Stimulated activated CD4-positive, alpha-beta T cell treated with anti-CD3 and anti-CD28 coated beads, Interleukin-4, amount 100 ng/mL, for 4 hours (primary cell): ENCODE data around the gene GPR18.
"Not testable (repeated sequence)": the region's sequence is repeated elsewhere in the genome, so short reads cannot be mapped to it uniquely, and the experiment has no call there.

Experiments
- DNase-seq, 2 experiments: peaks; one replicate each; pipeline ENCODE4 v3.0.0-alpha.2; 2020

Gene GPR18

DNA sequence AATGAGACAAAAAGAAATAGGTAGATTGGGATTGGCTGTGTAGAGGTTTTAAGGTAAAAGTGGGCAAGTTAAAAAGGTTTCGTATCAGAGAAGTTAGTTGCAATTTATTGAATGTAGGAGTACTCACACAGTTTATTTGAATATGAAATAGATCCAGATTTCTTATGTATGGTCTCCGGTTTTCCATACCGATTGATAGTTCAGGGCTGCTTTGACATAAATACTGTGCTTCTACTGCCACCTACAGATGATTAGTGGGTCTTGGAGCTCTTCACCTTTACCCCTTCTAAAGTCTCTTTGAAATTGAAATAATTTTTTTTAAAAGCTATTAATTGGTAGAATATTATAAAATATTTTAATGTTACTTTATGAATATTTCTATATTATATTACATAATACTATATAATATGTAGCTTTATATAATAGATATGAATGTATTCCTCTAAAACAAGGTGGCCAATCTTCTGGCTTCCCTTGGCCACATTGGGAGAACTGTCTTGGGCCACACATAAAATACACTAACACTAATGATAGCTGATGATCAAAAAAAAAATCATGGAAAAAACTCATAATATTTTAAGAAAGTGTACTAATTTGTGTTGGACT, 7.7 kb upstream of the GPR18 start:
- DNase-seq, result no peak

DNA sequence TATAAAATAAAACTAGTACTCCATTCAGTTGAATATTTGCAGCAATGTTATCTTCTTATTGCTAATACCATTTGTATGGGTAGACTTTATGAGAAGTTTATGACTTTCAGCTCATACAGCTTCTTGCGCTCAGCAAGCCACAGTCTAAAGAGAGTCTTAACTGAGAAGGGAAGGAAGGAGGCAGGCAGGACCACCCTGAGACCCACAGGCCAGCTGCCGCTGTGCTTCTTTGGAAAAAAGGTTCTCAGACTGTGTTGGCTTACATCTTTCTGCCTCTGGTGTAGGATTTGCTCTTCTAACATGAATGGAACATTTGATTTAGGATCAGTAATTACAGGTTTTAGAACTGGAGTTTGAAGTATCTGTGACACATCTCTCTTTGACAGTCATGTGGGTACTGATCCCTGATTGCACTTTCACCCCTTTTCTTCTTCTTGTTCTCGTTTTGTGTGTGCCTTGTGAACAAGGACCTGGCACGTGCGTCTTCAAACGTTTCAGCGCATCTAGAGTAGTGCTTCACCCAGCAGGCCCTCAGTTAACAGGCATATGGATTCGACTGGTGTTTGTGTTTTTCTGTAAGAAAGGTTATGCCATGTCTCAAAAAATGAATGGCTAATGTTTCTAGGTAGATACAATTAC, 7.1 kb upstream of the GPR18 start:
- no peak for DNase-seq

GRCh38 chr13:99264051-99264450, 5.9 kb upstream of the GPR18 start:
- DNase-seq, result no peak

DNA sequence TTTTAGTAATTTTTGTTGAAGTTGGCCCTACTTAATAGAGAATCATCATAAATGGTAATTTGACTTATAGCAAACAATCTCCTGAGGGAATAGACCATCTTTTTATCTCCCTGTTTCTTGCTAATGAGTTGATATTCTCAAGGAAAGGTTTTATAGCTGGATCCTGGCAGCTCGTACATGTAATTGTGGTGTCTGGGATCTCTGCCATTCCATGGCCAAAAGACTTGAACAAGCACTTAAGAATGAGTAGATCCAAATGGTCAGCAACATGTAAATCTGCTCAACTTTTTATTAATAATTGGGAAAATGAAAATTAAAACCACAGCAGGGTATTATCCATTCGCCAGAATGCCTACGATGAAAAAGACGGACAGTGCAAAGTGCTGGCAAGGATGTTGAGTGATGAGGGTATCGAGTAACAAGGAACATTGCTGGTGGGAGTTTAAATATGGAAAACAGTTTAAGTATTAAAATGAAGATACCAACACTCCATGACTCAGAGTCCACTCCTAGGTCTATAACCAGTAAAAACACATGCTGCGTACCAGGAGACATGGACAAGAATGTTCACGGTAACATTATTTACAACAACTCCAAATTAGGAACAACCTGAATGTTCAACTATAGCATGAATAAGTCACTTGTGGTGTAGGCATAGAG, 5.1 kb upstream of the GPR18 start:
- no peak for DNase-seq

- DNase-seq, result no peak
Observed at GRCh38 chr13:99261059-99261458, 2.9 kb upstream of the GPR18 start.

- DNase-seq, result no peak
Observed at GRCh38 chr13:99260216-99260615, 2.0 kb upstream of the GPR18 start.

DNA sequence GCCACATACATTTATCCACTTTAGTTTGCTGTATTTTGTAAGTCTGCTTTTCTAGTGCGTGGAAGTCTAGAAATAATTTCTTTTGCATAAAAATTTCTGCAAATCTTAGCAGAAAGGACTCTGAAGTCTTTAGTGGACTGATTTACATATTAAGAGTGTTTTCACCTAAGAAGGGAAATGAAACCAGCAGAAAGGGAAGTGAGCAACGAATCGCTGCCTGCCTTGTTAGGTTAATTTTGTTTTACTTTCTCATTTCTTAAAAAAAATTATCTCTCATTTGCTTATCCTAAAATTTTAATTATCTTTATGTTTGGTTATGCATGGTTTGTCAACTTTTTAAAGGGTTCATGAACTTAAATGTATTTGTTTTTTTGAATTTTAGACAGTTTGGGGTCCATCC, 767 bp upstream of the GPR18 start:
- DNase-seq, result no peak

DNA sequence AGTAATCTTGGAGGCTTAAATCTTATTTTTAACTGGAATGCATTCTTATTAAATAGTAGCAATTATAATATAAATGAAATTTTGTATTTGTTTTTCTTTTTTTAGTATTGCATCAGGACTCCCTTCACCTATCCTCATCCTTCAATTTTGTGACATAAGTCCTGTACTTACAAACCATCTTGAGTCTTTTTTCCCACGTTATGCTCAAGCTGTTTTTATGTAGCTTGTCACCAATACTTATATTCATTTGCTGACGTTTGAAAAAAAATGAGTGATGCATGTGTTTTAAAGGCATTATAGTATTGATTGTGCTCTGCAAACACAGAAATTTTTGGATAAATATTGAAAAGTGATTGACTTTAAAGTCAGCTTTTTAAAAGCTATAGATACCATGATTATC, 888 bp downstream of the GPR18 start:
- no peak for DNase-seq

- DNase-seq, result no peak
Observed at GRCh38 chr13:99256709-99257108, 1.5 kb downstream of the GPR18 start.

- DNase-seq, result no peak
Observed at GRCh38 chr13:99256283-99256682, 1.9 kb downstream of the GPR18 start.

GRCh38 chr13:99255271-99255670, 2.9 kb downstream of the GPR18 start:
- DNase-seq, result no peak

DNA sequence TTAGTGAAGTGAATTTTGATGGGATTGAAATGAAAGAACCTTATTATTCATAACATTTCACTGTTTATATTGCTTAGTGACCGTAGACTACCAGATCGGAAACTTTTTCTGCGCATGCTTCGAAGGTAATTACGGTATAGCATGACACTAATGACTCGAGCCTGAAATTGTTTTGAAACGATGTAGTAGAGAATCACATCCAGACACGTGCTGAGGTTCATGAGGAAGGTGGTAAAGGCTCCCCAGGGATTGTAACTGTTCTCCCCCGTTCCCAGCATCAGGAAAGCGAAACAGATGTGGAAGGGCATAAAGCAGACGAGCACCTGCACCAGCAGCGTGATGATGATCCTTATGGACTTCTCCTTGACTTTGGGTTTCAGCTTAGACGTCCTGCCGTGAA, 3.3 kb downstream of the GPR18 start:
- DNase-seq, result no peak

DNA sequence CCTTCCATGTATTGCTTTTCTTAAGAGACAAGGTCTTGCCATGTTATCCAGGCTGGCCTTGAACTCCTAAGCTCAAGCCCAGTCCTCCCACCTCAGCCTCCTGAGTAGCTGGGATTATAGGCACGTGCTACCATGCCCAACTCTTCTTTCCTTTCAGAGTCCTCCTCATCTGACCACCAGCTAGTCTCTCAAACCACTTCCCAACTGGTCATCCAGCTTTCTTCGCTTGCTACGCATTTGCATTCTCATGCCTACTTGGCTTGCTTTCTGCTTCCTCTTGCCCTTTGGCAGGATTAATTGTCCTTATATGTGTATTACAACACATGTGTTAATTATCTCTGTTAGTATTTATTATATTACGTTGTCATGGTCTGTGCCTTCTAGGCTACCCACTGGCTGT, 6.3 kb downstream of the GPR18 start:
- DNase-seq, result no peak

DNA sequence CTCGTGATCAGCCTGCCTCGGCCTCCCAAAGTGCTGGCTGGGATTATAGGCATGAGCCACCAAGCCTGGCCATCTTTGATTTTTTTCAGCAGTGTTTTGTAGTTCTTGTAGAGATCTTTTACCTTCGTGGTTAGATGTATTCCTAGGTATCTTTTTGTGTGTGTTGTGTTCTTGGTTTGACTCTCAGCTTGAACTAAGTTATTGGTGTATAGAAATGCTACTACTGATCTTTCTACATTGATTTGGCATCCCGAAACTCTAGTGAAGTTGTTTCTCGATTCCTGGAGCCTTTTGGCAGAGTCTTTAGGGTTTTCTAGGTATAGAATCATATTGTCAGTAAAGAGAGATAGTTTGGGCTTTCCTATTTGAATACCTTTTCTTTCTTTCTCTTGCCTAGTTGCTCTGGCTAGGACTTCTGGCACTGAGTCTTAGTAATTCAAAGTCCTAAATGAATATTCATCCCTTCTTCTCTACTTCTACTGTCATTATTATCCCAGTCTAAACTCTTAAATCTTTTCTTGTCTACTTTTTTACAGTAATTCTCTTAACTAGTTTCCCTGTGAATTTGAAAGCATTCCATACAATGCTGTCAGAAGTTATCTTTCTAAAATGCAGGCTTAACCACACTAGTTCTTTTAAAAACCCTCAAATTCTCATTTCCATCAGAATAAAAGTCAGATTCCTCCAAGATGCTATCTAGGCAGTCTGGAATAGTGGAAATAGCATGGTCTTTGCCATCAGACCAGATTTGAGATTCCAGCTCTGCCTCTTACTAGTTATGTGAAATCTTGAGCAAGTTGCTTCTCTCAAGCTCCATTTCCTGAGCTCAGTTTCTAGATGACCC, 7.0 kb downstream of the GPR18 start:
- no peak for DNase-seq

GRCh38 chr13:99249606-99250005, 8.6 kb downstream of the GPR18 start:
- DNase-seq, result not testable (repeated sequence)

GRCh38 chr13:99249178-99249577, 9.0 kb downstream of the GPR18 start:
- DNase-seq, result not testable (repeated sequence)

GRCh38 chr13:99246100-99246499, 12.1 kb downstream of the GPR18 start:
- DNase-seq, result no peak

DNA sequence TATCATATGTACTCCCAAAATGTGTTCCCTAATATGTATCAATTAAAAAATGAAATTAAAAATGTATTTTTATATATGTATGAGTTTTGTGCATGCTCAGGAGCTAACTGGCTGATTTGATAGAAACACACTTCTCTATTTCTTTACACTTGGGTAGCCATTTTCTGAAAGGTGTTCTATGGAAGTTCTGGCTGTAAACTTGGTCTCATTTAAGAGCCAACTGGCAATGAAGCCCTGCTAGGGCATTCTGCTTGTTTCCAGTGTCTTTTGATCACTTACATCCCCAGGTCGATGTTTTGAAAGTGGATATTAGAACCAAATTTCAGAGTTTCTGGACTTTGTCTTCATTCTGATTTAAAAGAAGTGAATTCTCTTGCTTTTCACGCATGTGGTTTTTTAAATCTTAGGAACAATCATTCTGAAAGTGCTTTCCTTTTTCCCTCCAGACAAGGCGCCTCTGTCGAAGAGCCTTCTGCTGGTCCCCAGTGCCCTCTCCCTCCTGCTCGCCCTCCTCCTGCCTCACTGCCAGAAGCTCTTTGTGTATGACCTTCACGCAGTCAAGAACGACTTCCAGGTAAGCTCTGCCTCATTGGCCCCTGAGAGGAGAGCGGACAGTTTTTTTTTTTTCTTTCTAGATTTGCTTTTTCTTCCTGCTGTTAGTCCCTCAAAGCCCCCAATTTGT, 20.1 kb downstream of the GPR18 start:
- DNase-seq, result peak in 1 of 2 experiments; percentile 37

DNA sequence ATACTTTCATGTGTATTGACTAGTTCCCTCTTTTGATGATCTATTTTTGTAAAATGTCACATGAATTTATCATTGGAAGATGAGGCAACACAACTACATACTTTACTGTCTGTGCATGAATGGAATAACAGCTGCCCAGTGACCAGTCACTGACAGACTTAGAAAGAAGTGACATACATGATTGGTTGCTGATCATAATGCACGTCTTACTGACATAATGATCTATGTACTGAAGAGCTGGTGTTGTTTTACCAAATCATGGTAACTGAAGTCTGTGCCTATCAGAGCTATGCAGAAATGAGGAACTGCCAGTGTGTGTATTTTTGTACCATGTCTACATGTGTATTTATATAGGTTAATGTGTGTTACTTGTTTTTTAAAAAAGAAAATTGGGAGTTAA, 26.5 kb downstream of the GPR18 start:
- no peak for DNase-seq

GRCh38 chr13:99230991-99231390, 27.2 kb downstream of the GPR18 start:
- no peak for DNase-seq

GRCh38 chr13:99230588-99230987, 27.6 kb downstream of the GPR18 start:
- not testable (repeated sequence) for DNase-seq

GRCh38 chr13:99228737-99229691, 29.2 kb downstream of the GPR18 start:
- DNase-seq, result no peak
